Sciatic nerve (tissue), 2 donors: Measurements from ENCODE around the gene ARID3A. TPM values are rescaled to one million over a fixed set of nuclear protein-coding genes. Genes with fewer than 3 reads are reported as not detected.
A peak's percentile ranks its signal among the peaks of the same experiment; 100 is the strongest.

Experiments
- ATAC-seq: fragments of 200-7000 bp; cut with Tn5 transposase; one replicate; pipeline ENCODE4 v1.9.1; 2020; ENCODE audit warnings: mild to moderate bottlenecking, moderate library complexity
- DNase-seq: peaks from one replicate; pipeline ENCODE4 v3.0.0-alpha.2; 2020; ENCODE audit warnings: low spot score
- intact Hi-C: fragments of 100-400 bp; cut with DNase I; formaldehyde crosslinking; loops from one replicate; pipeline ENCODE4 v1.14.2; 2022
- total RNA-seq: library from RNA; stranded (reverse); fragmentation: NEBNext Ultra II Directional; extraction: Animal tissue kit (Norgen Biotek cat#: 25700); gene quantifications from one replicate; pipeline ENCODE4 v1.2.1, GENCODE V29; 2021
- donor health status: DM: no; HTN: no; CAD: no.
- donor health status: DM: no; HTN: no; CAD: no.

The ARID3A gene
- total RNA-seq, 1 donor from 2014 or later: 13.6 TPM

- DNase-seq (no peak), ATAC-seq (no peak)
- intact Hi-C loops: no loop called here
Measured at GRCh38 chr19:1004803-1005664, 79.2 kb downstream of the ARID3A start.

- ATAC-seq: no peak
- no peak for DNase-seq
- intact Hi-C loops: no loop called here
Measured at GRCh38 chr19:1006711-1007398, 81.0 kb downstream of the ARID3A start.

GRCh38 chr19:1007399-1008251 lies 81.8 kb downstream of the ARID3A start:
- intact Hi-C loops: no loop called here
- DNase-seq: no peak
- no peak for ATAC-seq

DNA sequence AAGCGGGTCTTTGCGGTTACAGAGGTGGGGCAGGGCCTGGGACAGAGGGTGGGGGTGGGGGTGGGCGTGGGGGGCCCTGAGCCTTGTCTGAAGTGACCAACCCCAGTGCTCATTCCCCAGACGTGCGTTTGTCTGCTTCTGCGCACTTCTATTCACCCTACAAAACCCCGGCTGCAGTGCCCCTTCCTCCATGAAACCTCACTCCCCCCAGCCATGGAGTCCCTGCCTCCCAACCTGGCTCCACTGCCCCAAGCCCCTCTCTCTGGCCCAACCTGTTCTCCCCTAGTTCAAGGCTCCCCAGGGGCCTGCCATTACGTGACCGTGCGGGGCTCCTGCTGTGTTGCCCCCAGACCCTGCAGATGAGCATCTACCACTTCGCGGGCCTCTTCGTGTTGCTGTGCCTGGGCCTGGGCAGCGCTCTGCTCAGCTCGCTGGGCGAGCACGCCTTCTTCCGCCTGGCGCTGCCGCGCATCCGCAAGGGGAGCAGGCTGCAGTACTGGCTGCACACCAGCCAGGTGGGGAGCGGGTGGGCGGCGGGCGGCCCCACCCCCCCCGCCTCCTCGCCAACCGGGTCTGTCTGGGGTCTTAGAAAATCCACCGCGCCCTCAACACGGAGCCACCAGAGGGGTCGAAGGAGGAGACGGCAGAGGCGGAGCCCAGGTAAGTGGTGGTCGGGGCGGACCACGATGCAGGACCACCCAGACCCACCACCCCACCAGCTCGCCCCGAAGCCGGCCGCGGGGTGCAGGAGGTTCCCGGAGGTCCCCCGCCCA lies 82.6 kb downstream of the ARID3A start:
- ATAC-seq (no peak), DNase-seq (no peak)
- intact Hi-C loops: no loop called here

DNA sequence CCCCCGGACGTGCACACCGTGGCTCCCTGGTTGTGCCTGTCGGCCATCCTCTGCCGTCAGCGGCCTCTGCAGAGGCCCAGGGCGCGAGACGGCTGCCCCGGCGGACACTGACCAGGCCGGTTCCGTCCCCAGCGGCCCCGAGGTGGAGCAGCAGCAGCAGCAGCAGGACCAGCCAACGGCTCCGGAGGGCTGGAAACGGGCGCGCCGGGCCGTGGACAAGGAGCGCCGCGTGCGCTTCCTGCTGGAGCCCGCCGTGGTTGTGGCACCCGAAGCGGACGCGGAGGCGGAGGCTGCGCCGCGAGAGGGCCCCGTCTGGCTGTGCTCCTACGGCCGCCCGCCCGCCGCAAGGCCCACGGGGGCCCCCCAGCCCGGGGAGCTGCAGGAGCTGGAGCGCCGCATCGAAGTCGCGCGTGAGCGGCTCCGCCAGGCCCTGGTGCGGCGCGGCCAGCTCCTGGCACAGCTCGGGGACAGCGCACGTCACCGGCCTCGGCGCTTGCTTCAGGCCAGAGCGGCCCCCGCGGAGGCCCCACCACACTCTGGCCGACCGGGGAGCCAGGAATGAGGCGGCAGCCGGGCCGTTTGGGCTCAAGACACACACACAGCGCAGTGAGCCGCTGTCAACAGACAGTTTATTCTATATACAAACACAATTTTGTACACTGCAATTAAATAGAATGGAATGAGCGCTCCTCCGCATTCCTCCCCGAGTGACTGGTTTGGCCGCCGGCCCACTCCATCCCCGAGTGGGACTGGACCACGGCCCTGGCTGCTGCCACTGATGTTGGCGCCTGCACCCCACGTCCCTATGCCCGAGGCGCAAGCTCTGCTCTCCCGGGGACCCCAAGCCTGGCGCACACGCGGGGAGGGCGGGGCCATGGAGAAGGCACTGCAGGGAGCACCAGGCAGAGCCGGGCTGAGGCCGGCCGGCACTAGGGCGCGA lies 83.5 kb downstream of the ARID3A start:
- DNase-seq: no peak
- ATAC-seq: no peak
- intact Hi-C loops: no loop called here

- intact Hi-C loops: no loop called here
- DNase-seq (no peak), ATAC-seq (no peak)
Measured at GRCh38 chr19:1009981-1010538, 84.2 kb downstream of the ARID3A start.

DNA sequence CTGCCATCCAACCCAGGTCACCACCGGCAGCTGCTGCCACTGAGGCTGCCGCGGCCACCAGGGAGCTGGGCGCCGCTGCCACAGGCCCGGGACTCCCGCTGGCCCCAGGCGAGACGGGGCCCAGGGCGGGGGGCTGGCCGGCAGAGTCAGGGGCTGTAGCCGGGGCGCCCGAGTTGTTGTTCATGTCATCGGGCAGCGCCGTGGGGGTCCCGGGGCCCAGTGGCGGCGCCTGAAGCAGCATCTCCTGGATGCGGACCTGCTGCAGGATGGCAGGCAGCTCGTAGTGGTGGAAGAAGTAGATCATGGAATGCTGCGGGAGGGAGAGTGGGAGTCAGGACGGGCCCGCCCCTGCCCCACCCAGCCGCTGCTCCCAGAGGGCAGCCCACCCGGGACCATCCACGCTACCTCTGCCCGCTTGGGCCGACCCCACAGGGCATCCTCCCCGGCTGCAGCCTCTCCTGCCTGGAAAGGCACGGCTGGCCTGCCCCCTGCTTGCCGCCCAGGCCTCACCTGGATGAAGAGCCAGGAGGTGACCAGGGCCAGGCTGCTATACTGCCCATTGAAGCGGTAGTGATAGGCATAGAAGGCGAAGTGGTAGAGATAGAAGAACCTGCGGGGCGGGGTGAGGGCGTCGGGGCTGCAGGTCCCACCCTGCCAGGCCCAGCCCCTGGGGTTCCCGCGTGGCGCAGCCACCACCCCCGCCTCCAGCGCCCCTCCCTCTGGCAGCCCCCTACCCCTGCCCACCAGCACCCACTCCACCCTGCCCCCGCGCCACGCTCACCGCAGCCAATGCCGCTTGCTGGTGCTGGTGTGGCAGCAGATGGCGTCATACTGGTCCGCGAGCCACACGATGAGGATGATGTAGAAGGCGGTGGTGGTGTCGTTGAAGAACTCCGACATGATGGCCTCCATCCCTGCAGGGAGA lies 85.0 kb downstream of the ARID3A start:
- intact Hi-C loops: no loop called here
- ATAC-seq (no peak), DNase-seq (no peak)

DNA sequence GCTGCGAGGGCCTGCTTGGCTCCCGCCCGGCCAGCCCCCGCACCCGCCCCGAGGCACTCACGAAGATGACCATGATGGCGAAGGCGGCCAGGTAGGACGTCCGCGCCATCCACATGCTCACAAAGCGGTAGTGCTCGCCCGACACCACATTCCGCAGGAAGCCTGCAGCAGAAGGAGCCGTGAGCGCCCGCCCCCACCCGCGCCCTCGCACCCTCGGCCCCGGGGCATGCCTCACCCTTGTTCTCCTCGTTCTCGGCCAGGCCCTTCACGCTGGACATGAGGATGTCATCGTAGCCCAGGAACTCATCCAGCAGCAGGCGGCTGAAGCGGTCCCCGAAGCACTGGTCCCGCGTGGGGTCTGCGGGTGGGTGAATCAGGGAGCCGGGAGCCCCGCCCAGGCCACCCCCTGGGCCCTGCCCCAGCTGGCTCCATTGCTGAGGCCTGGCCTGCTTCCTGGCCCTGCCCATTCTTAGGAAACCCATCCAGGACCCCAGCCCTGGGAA lies 86.0 kb downstream of the ARID3A start:
- intact Hi-C loops: no loop called here
- DNase-seq (no peak), ATAC-seq (no peak)

DNA sequence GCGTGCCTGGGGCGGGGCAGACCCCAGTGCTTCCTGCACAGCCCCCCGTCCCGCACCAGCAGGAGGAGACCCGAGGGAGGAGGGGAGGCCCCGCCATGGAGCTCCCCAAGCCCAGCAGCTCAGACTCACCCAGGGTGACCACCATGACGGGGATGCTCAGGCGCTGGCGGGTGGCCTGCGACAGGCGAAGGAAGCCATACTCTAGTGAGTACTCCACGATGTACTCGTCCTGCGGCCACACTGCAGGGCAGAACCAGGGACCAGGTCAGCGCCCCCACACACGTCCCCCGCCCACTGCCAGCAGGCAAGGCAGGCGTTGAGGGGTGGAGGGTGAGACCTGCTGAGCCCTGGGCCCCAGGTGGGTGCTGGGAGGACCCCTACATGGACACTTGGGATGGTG lies 86.5 kb downstream of the ARID3A start:
- intact Hi-C loops: no loop called here
- no peak for ATAC-seq

DNA sequence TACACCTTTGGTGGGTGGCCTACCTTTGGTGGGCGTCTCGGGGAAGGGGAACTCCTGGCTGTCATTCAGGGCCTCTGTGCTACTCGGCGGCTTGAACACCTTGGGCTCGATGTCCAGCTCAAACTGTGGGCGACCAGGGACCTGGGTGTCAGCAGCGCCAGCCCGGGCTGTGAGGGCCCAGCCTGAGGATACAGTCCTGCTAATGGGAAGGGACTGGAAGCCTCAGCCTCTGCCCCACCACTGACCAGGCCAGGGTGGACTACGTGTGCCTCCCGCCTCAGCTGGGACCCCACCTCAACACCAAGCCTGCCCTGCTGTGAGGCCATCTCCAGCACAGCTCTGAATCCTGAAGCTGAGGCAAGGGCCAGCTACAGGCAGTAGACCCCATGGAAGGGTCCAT lies 87.4 kb downstream of the ARID3A start:
- intact Hi-C loops: no loop called here
- DNase-seq: no peak

More for the DNA sequence above, 86.5 kb downstream of the ARID3A start:
- DNase-seq: no peak

GRCh38 chr19:1014161-1015060 lies 88.6 kb downstream of the ARID3A start:
- intact Hi-C loops: no loop called here
- DNase-seq: no peak
- no peak for ATAC-seq

More for the DNA sequence above, 87.4 kb downstream of the ARID3A start:
- no peak for ATAC-seq

DNA sequence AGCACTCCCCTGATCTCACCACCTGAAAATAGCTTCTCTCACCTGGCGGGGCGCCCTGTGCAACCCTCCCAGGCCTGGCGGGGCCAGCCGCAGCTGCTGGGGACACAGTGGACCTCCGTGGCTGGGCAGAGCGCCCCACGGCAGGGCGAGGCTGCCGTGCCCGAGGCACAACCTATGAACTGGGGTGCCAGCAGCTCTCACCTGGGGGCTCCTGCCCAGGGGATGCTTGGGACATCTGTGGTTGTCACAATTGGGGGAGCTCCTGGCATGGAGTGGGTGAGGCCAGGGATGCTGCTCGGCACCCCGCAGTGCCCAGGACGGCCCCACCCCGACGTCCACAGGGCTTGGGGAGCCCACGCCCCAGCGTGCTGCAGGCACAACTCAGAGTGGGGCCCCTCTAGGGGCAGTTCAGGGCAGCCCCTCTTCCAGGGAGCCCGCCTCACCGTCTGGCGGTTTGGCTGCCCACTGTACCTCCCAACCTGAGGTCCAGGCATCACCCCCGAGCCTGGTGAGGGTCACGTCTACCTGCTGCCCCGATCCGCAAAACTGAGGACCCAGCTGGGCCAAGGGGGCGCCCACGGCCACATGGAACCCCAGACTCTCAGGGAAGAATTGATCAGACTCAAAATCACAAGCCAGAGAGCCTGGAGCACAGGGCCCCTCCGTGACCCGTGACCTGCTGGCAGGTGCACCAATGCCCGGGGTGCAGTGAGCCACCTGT lies 89.4 kb downstream of the ARID3A start:
- intact Hi-C loops: no loop called here
- ATAC-seq (no peak), DNase-seq (no peak)

GRCh38 chr19:1015782-1016646 lies 90.2 kb downstream of the ARID3A start:
- intact Hi-C loops: no loop called here
- DNase-seq (no peak), ATAC-seq (peak; percentile 0)

GRCh38 chr19:1016647-1017114 lies 90.8 kb downstream of the ARID3A start:
- ATAC-seq (peak; percentile 4), DNase-seq (no peak)
- intact Hi-C loops: no loop called here
